ENCODE results near the gene SNAP91.

DNA sequence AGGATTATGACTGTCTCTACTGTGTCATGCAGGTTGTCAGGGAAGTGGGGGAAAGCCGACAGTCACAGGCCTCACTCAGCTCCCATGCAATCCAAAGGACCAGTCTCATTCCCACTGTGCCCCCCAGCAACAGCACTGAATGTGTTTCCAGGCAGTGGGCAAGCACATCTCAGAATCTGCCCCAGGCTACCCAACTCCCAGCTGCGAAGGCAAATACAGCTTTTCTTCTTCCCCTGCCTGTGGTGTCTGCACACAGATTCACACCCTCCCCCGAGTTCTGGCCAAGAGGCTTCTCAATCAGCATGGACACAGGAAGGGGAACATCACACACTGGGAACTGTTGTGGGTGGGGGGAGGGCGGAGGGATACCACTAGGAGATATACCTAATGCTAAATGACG is 75.3 kb downstream of the SNAP91 start:
- TF ChIP-seq, protein P1, sequence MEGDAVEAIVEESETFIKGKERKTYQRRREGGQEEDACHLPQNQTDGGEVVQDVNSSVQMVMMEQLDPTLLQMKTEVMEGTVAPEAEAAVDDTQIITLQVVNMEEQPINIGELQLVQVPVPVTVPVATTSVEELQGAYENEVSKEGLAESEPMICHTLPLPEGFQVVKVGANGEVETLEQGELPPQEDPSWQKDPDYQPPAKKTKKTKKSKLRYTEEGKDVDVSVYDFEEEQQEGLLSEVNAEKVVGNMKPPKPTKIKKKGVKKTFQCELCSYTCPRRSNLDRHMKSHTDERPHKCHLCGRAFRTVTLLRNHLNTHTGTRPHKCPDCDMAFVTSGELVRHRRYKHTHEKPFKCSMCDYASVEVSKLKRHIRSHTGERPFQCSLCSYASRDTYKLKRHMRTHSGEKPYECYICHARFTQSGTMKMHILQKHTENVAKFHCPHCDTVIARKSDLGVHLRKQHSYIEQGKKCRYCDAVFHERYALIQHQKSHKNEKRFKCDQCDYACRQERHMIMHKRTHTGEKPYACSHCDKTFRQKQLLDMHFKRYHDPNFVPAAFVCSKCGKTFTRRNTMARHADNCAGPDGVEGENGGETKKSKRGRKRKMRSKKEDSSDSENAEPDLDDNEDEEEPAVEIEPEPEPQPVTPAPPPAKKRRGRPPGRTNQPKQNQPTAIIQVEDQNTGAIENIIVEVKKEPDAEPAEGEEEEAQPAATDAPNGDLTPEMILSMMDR (IDR thresholded peaks at IDR 0.05) = no peak
- no peak for TF ChIP-seq POLR2A (IDR thresholded peaks at IDR 0.05)

Measured in right lobe of liver (tissue), 4 donors.